Trophoblast cell (in vitro differentiated cells and primary cell): ENCODE measurements around the gene PEX5.
A peak's percentile ranks its signal among the peaks of the same experiment; 100 is the strongest.

Source experiments
- DNase-seq, 2 donors: peaks; one replicate each; pipeline ENCODE4 v3.0.0-alpha.2; 2016
- H2AFZ ChIP-seq: 2 replicates; pipeline ENCODE4 v1.6.1; 2013; ENCODE audit warnings: low read length, moderate library complexity, mild to moderate bottlenecking; ENCODE audit not compliant: insufficient read depth, poor library complexity
- H2AK5ac ChIP-seq: 2 replicates; pipeline ENCODE4 v1.6.1; 2013; ENCODE audit warnings: mild to moderate bottlenecking, low read length
- H2BK120ac ChIP-seq: 2 replicates; pipeline ENCODE4 v1.6.1; 2013; ENCODE audit warnings: low read length, mild to moderate bottlenecking, moderate library complexity; ENCODE audit not compliant: insufficient read depth, poor library complexity
- H2BK12ac ChIP-seq: 2 replicates; pipeline ENCODE4 v1.6.1; 2013; ENCODE audit warnings: mild to moderate bottlenecking, low read length, moderate library complexity
- H2BK5ac ChIP-seq: 2 replicates; pipeline ENCODE4 v1.6.1; 2013; ENCODE audit warnings: low read length, low read depth, moderate library complexity, mild to moderate bottlenecking; ENCODE audit not compliant: poor library complexity
- H3K14ac ChIP-seq: 2 replicates; pipeline ENCODE4 v1.6.1; 2013; ENCODE audit warnings: mild to moderate bottlenecking, low read length
- H3K18ac ChIP-seq: 2 replicates; pipeline ENCODE4 v1.6.1; 2013; ENCODE audit warnings: mild to moderate bottlenecking, low read length
- H3K23ac ChIP-seq: 2 replicates; pipeline ENCODE4 v1.6.1; 2013; ENCODE audit warnings: low read length
- H3K27ac ChIP-seq: 2 replicates; pipeline ENCODE4 v1.5.1; 2013; ENCODE audit warnings: low read depth, mild to moderate bottlenecking, inconsistent platforms, low read length, moderate library complexity
- H3K27me3 ChIP-seq: 2 replicates; pipeline ENCODE4 v1.6.1; 2013; ENCODE audit warnings: inconsistent platforms, mild to moderate bottlenecking, low read length, moderate library complexity; ENCODE audit not compliant: insufficient read depth
- H3K36me3 ChIP-seq, 2 experiments: 1 replicate in 1 of 2; 2 replicates in 1 of 2; pipeline ENCODE4 v1.6.1; 2013; ENCODE audit warnings: low read length in 2 of 2, mild to moderate bottlenecking in 2 of 2, moderate library complexity in 1 of 2; ENCODE audit not compliant: insufficient read depth in 2 of 2, control insufficient read depth in 1 of 2
- H3K4ac ChIP-seq: 2 replicates; pipeline ENCODE4 v1.6.1; 2013; ENCODE audit warnings: low read depth, mild to moderate bottlenecking, low read length, moderate library complexity
- H3K4me1 ChIP-seq, 2 experiments: 1 replicate in 1 of 2; 2 replicates in 1 of 2; pipeline ENCODE4 v1.6.1; 2013; ENCODE audit warnings: low read length in 2 of 2, mild to moderate bottlenecking in 2 of 2, moderate library complexity in 1 of 2; ENCODE audit not compliant: insufficient read depth in 2 of 2, control insufficient read depth in 1 of 2
- H3K4me2 ChIP-seq: 2 replicates; pipeline ENCODE4 v1.6.1; 2013; ENCODE audit warnings: inconsistent platforms, mild to moderate bottlenecking, low read length, moderate library complexity
- H3K4me3 ChIP-seq: 2 replicates; pipeline ENCODE4 v1.5.1; 2013; ENCODE audit warnings: mild to moderate bottlenecking, low read depth, low read length, inconsistent platforms
- H3K79me1 ChIP-seq: one replicate; pipeline ENCODE4 v1.6.1; 2013; ENCODE audit warnings: low read length
- H3K79me2 ChIP-seq: 2 replicates; pipeline ENCODE4 v1.6.1; 2013; ENCODE audit warnings: low read length, mild to moderate bottlenecking; ENCODE audit not compliant: control insufficient read depth, insufficient read depth, poor library complexity
- H3K9ac ChIP-seq: 2 replicates; pipeline ENCODE4 v1.6.1; 2013; ENCODE audit warnings: mild to moderate bottlenecking, low read length
- H3K9me3 ChIP-seq: 2 replicates; pipeline ENCODE4 v1.6.1; 2013; ENCODE audit warnings: low read depth, mild to moderate bottlenecking, control low read depth, inconsistent platforms, low read length; ENCODE audit not compliant: insufficient read depth
- H4K12ac ChIP-seq: 2 replicates; pipeline ENCODE4 v1.6.1; 2013; ENCODE audit warnings: low read depth, mild to moderate bottlenecking, low read length, moderate library complexity
- H4K8ac ChIP-seq: 2 replicates; pipeline ENCODE4 v1.6.1; 2013; ENCODE audit warnings: low read depth, mild to moderate bottlenecking, low read length, moderate library complexity
- H4K91ac ChIP-seq: one replicate; pipeline ENCODE4 v1.6.1; 2013; ENCODE audit warnings: low read depth, mild to moderate bottlenecking, low read length, moderate library complexity
- WGBS: extraction: QIAGEN DNeasy Blood & Tissue Kit; methylation state at CpG from one replicate; pipeline ENCODE4 v1.1.7; 2013; ENCODE audit warnings: missing lambda C conversion rate; ENCODE audit not compliant: insufficient read length, insufficient coverage; ENCODE audit errors: extremely low coverage; 5-methylcytosine and 5-hydroxymethylcytosine counted together

PEX5 gene

DNA sequence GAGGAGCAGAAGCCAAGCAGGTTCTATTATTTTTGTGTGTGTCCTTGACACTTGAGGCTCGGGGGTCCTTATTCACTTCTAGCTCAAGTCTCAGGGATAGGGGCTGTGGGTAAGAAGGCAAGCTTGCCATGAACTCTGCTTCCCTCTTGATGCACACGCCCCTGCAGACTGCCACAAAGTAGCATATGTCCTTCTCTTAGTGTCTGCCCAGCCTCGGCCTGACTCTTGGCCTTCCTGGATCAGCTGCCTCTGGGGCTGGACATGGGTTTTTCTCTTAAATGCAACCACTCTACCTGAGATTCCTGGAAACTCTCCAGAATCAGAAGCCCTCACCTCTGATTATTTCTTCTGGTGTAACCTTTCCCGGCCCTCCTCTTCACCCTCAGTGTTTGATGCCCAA lies 28.2 kb upstream of the PEX5 start:
- no peaks in the 10 kb centered on the region for H3K27me3 ChIP-seq
- H3K27ac ChIP-seq: no peak overlapping the region
- H4K12ac ChIP-seq: no peak overlapping the region
- H3K4ac ChIP-seq: no peak overlapping the region
- no CpG with 5 or more reads among the region's 4 CpGs for WGBS
- no peak overlapping the region for H4K8ac ChIP-seq
- no peak overlapping the region for H3K14ac ChIP-seq
- no peak overlapping the region for H2AK5ac ChIP-seq
- no peak overlapping the region for H3K18ac ChIP-seq
- no peak overlapping the region for H2BK12ac ChIP-seq
- peaks cover 3 to 7% of the 10 kb centered on the region in 2 experiments for H3K36me3 ChIP-seq
- no peaks in the 10 kb centered on the region for H3K79me1 ChIP-seq
- no peak overlapping the region for H3K9ac ChIP-seq
- H3K4me2 ChIP-seq: no peak overlapping the region
- H3K4me3 ChIP-seq: no peak overlapping the region
- H3K9me3 ChIP-seq: peaks cover 5% of the 10 kb centered on the region
- H3K79me2 ChIP-seq: no peaks in the 10 kb centered on the region
- H3K23ac ChIP-seq: no peak overlapping the region
- H3K4me1 ChIP-seq: no peaks in the 10 kb centered on the region
- no peak overlapping the region for H2AFZ ChIP-seq
- no peak overlapping the region for H2BK120ac ChIP-seq
- DNase-seq: no peak
- no peak overlapping the region for H2BK5ac ChIP-seq
- no peak overlapping the region for H4K91ac ChIP-seq

DNA sequence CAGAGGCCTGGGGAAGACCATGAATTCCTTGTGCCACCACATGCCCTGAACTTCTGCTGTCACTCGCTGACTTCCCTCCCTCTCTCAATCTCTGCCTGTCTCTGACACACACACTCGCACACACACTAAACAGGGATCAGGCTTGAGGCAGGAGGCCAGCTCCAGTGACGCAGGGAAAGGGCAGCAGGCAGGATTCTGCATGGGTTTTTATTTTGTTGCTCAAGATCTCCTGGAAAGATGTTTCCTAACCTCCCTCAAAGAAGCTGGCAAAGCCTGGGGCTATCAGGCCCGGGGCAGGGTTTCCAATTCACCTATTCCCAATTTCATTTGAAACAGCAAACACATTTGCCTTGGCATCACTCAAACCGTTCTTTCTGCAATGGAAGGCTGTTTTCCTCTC lies 27.7 kb upstream of the PEX5 start:
- H3K4me3 ChIP-seq: no peak overlapping the region
- H3K4ac ChIP-seq: no peak overlapping the region
- no peak overlapping the region for H2BK5ac ChIP-seq
- no CpG with 5 or more reads among the region's 5 CpGs for WGBS
- peaks cover 2% of the 10 kb centered on the region for H3K9me3 ChIP-seq
- H3K79me2 ChIP-seq: no peaks in the 10 kb centered on the region
- H3K23ac ChIP-seq: no peak overlapping the region
- H3K27ac ChIP-seq: no peak overlapping the region
- no peaks in the 10 kb centered on the region for H3K79me1 ChIP-seq
- H4K8ac ChIP-seq: no peak overlapping the region
- no peaks in the 10 kb centered on the region for H3K27me3 ChIP-seq
- H4K91ac ChIP-seq: no peak overlapping the region
- no peak overlapping the region for H2BK120ac ChIP-seq
- no peak overlapping the region for H3K14ac ChIP-seq
- peak; percentile 19 to 59 for DNase-seq
- no peak overlapping the region for H3K18ac ChIP-seq
- H3K4me1 ChIP-seq: no peaks in the 10 kb centered on the region
- H4K12ac ChIP-seq: no peak overlapping the region
- H3K9ac ChIP-seq: no peak overlapping the region
- H2BK12ac ChIP-seq: no peak overlapping the region
- H2AFZ ChIP-seq: no peak overlapping the region
- H3K36me3 ChIP-seq: peaks cover 3 to 5% of the 10 kb centered on the region in 2 experiments
- H3K4me2 ChIP-seq: no peak overlapping the region
- H2AK5ac ChIP-seq: no peak overlapping the region

GRCh38 chr12:7162691-7163114 lies 26.8 kb upstream of the PEX5 start:
- peak; percentile 58 to 76 for DNase-seq
- peaks cover 3% of the 10 kb centered on the region in 2 experiments for H3K36me3 ChIP-seq
- peaks cover 2% of the 10 kb centered on the region for H3K9me3 ChIP-seq
- no peak overlapping the region for H2BK12ac ChIP-seq
- H3K4me1 ChIP-seq: no peaks in the 10 kb centered on the region
- H4K8ac ChIP-seq: no peak overlapping the region
- no CpG with 5 or more reads among the region's 19 CpGs for WGBS
- no peak overlapping the region for H4K91ac ChIP-seq
- no peak overlapping the region for H2BK120ac ChIP-seq
- H3K9ac ChIP-seq: no peak overlapping the region
- no peak overlapping the region for H3K27ac ChIP-seq
- no peak overlapping the region for H2AFZ ChIP-seq
- no peaks in the 10 kb centered on the region for H3K79me2 ChIP-seq
- H3K18ac ChIP-seq: no peak overlapping the region
- no peak overlapping the region for H3K4ac ChIP-seq
- H4K12ac ChIP-seq: no peak overlapping the region
- no peak overlapping the region for H3K23ac ChIP-seq
- no peaks in the 10 kb centered on the region for H3K27me3 ChIP-seq
- H2AK5ac ChIP-seq: no peak overlapping the region
- H3K4me2 ChIP-seq: no peak overlapping the region
- no peak overlapping the region for H3K14ac ChIP-seq
- H2BK5ac ChIP-seq: no peak overlapping the region
- H3K79me1 ChIP-seq: no peaks in the 10 kb centered on the region
- H3K4me3 ChIP-seq: no peak overlapping the region

DNA sequence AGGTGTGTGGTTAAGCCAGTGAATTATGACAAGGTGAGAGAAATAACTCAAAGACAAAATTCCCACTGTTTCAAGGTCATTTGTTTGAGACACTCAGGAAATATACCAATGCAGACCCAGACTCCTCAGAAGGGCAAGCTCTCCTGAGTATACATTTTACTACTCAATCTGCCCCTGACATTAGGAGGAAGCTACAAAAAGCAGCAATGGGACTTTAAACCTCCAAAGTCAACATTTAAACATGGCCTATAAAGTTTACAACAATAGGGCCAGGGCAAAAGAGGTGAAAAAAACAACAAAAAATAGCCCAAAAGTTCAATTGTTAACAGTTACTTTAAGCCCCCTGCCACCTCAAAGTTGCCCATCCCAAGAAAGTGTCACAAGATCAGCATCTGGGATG lies 19.5 kb upstream of the PEX5 start:
- Histone ChIP-seq H4K12ac (no peak overlapping the region), H3K79me2 (no peaks in the 10 kb centered on the region), H3K4me2 (no peak overlapping the region), H3K36me3 (no peaks in the 10 kb centered on the region), H3K18ac (no peak overlapping the region), H3K27ac (no peak overlapping the region), H3K27me3 (no peaks in the 10 kb centered on the region), H2AFZ (no peak overlapping the region), H3K4me3 (no peak overlapping the region), H2AK5ac (no peak overlapping the region), H2BK5ac (no peak overlapping the region), H2BK12ac (no peak overlapping the region), H4K91ac (no peak overlapping the region), H4K8ac (no peak overlapping the region), H3K4me1 (no peaks in the 10 kb centered on the region), H3K9me3 (peaks cover 12% of the 10 kb centered on the region), H2BK120ac (no peak overlapping the region), H3K23ac (no peak overlapping the region), H3K79me1 (no peaks in the 10 kb centered on the region), H3K14ac (no peak overlapping the region), H3K4ac (no peak overlapping the region), H3K9ac (no peak overlapping the region)
- DNase-seq: no peak
